Activated CD4-positive, alpha-beta T cell treated with anti-CD3 and anti-CD28 coated beads, Interleukin-2, amount 50 U/mL, for 16 hours (primary cell): ENCODE measurements around the gene MMS22L.
A peak's percentile ranks its signal among the peaks of the same experiment; 100 is the strongest.
"Not testable (repeated sequence)": the region's sequence is repeated elsewhere in the genome, so short reads cannot be mapped to it uniquely, and the experiment has no call there.

ENCODE experiments used
- DNase-seq: peaks from one replicate; pipeline ENCODE4 v3.0.0-alpha.2; 2020

MMS22L gene

DNA sequence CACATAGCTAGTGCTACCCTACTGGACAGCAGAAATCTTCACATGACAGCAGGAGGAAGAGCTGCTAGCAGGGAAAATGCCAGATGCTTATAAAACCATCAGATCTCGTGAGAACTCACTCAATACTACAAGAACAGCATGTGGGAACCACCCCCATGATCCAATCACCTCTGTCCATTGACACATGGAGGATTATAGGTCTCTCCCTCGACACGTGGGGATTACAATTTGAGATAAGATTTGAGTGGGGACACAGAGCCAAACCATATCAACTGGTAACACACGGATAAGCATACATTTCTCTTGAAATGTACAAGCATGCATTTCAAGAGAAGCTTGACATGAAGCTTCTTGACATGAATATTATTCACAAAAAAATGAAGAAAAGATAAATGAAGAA lies 64.1 kb downstream of the MMS22L start:
- DNase-seq, result no peak

DNA sequence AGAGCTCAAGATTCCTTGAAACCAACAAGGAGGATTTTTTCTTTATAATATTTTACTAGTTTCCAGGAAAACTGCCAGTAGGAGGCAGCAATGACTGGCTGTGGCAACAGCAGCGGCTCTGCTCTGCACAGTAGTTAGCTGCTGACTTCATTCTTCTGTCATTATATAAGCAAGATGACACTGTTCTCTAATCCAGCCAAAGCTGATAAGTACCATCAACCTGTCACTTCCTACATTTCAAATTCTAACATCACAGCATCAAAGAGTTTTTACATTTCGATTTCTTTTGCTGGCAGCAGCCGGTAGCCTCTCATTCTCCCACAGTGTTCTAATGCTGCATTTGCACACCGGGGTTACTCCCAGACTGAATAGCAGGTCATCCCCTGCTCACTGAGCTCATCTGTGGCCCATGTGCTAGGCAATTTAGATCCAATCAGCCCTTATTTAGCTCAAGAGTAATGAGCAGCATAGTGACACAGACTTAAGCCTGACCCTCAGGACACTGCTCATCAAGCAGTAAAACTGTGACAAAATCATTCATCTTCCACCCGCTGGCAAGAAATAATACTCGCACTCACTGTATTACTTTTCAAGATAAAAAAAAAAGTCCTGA lies 67.8 kb downstream of the MMS22L start:
- DNase-seq, result peak; percentile 24

DNA sequence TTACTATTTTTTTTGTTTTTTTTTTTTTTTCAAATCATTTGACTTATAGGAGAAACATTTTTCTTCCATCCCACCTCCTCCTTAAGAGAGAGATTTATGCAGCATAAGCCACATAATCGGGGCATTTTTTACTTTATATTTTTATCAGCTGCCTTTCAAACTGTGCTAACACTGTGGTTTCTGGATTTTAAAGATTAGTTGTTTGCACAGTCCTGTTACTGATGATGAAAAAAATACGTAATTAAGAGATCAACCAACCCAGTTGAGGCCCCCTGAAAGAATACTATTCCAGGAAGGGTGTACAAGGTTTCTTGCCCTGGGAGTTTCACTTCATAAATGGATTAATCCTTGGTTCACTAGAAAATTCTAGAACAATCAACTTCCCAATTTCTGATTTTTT lies 68.3 kb downstream of the MMS22L start:
- DNase-seq, result no peak

DNA sequence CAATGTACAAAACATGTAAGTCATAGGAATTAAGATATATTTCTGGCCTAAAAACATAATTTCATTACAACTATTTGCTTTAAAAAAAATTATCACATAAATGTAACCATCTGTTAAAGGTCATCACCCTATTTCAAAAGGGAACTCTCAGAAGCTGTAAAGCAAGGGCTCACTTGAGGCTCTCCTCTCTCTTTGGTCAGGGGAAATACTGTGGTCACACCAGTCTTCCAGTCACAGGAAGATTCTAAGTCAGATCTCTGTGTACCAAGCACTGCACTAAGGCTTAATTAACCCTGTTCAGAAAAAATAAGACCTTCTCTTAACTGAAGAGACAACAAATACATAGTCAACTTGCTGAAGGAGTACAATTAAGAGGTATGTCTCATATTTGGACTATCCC lies 75.6 kb downstream of the MMS22L start:
- no peak for DNase-seq

DNA sequence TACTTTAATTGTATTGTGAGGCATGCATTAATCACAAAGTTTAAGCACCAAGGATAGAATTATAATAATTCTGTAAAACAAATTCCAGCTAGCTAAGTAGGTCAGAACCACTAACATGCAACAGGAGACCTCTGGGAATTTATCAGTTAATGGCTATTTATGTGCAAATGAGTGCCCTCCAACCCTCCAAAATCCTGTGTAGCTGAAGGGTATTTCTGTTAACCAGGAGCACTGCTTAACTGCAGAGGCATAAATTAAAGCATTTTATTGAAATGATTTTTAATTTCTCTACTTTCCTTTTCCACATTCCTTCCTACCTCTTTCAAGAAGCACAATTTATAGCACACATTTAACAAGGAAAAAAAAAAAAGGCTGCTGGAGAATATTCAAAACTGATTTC lies 77.0 kb downstream of the MMS22L start:
- no peak for DNase-seq

DNA sequence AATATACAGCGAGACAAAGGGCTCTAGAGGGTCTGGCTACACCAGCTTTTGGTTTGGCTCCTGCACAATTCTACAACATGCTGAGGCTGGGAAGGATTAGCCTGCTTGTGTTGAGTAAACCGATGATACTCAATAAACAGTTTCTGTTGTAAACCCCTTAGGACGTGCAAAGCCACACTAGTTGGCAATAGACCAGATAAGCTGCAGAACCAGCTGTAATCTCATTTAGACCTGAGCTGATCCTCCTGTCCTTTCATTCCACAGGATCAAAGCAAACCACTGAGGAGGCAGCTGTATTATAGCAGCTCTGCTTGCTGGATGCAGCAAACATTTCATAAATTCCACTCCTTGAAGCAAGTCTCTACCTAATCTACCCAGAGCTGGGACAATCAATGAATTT lies 79.7 kb downstream of the MMS22L start:
- DNase-seq, result no peak

DNA sequence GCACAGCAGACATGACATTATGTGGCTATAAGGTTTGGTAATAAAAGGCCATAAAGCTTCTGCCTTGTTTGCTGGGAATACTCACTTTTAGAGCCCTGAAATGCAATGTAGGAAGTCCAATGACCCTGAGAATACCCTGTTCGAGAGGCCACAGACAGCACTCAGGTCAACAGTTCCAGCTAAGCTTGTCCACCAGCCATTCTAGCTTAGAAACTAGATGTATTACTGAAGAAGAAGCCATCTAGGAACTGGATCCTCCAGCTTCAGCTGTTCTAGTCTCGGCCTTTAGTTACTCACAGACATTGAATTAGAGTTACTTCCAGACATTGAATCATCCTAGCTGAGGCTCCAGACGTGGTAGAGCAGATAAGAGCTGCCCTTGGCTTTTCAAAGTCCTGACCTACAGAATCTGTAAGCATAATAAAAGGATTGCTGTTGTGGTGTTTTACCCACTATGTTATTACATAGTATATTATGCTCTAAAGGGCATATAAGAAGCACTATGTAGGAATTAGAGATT lies 84.9 kb downstream of the MMS22L start:
- DNase-seq, result no peak

DNA sequence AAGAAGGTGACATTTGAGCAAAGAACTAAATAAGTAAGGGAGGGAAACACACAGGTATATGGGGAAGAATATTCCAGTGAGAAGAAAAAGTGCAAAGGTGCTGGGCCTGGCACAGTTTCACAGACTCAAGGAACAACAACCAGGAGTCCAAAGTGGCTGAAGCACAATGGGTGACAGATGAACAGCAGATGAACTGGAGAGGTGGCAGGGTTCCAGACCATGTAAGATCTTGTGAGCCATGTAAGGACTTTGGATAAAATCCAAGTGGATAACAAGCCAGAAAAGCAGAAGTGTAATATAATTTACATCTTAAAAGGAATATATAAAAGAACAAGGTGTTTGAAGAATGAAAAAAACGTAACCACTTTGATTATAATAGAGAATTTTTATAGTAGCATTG lies 87.9 kb downstream of the MMS22L start:
- no peak for DNase-seq

DNA sequence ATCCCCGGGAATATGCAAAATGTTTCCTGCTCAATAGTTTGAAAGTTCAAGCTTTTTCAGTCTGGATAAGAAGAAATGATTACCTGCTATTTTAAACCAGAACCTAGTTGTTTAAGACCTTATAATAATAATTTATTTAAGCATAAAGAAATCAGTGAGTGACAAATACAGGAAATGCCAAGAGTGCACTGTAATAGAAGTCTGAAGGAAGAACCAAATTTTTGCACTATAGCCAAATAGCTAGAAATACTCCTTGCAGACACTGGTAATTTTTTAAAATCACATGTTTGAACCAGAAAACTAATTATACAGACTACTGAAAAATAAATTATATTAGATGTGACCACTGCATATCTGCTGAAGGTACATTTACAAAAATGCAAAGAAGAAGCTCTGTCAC lies 93.2 kb downstream of the MMS22L start:
- DNase-seq, result no peak

DNA sequence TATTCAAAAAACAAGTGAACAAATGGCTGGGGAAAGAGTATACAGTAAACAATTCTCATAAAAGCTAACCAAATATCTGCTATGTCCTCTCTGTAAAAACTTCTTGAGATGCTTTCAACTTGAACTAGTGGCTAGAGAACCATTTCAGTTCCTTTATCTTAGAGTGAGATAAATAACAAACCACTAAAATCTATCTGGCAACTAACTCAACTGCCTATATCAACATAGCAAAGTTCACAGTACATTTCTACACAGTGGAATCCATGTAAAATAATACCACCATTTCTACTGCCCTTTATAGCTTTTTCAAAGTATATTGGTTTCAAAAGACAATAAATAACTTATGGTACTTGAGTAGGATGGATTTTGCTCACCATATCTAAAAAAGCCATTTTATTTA lies 95.1 kb downstream of the MMS22L start:
- no peak for DNase-seq

DNA sequence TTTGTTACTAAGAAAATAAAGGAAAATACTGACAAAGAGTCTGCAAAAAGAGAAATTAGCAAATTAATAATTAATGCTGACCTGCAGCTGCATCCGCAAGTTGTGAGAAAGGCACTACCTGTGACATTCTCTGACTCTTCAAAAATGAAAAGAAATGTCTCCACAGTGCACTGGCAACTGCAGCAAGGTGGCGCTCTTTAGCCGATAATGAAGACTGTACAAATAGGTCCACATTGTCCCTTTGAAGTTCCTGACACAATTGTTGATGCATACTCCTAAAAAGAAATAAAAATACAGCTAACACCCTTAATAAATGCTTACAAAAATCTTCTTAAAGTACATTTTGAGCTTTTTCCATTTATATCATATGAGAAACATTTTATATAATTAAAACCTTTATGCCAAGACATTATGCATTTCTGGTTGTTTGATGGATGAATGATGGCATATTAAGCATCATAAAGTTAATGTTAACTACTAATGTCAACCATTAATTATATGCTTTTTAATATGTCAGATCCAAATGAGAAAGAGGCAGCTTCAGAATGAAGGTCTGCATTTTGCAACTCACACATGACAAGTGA lies 96.5 kb downstream of the MMS22L start:
- peak; percentile 60 for DNase-seq

DNA sequence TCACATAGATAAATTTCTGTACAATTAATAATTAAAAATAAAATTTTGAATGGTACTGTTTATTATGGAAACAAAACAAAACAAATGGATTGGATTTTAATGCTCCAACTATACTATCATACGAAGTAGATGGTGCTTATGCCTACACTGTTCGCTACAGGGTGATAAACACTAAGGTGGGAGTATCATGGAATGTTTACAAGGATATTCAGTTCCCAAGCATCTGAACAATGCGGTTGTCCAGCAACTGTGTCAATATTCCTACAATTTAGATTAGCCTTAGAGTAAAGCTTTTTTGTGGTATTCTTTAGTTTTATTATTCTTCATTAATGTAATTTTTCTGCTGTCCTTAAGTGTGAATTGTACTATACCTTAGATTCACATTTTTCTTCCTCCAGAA lies 105.1 kb downstream of the MMS22L start:
- no peak for DNase-seq

DNA sequence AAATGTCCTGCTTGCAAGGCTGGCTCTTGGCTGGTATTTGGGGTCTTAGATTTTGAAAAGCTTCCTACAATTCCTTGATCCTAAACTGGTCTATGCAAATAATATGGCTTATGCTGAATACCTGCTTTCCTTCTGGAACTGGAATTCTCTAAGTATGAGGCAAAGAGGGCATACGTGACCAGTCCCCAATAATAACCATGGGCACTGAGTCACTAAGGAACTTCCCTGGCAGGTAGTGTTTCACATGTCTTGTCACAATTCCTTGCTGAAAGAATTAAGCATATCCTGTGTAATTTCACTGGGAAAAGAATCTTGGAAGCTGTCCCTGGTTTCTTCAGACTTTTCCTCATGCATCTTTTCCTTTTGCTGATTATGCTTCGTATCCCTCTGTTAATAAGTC lies 106.5 kb downstream of the MMS22L start:
- no peak for DNase-seq

DNA sequence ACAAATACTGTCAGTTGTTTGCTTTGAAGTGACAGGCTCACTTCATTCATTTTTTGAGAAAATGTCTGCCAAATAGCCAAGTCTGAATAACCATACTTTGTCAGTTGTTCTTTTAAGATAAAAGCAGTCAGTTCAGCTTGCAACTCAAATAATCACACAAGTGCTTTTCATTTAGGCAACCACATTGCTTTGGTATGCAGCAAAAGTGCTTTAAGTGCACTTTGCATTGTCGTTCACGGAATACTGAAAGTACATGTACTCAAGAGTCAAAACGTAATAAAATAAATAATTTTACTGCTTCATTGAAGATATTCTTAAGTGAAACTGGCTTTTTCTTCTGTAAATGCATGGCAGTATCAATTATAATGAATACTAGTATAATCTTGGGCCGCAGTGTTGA lies 107.2 kb downstream of the MMS22L start:
- DNase-seq, result no peak

DNA sequence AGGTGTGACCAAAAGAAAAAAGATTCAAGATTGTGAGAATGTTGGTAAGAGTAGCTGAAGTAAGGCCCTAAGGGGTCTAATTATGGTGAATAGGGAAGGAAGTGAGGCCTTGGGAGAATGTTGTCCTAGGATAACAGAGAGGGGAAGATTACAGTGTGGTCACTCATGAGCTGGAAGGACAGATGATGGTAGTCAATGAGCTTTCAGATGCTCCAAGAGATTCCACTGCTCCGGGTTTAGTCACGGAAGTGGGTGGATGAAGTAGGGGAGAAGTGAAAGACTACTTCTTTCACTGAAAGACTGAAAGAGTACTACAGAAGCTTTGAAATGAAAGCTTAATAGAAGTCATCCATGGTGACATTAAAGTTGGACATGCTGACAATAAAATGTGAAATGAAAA lies 108.5 kb downstream of the MMS22L start:
- no peak for DNase-seq

DNA sequence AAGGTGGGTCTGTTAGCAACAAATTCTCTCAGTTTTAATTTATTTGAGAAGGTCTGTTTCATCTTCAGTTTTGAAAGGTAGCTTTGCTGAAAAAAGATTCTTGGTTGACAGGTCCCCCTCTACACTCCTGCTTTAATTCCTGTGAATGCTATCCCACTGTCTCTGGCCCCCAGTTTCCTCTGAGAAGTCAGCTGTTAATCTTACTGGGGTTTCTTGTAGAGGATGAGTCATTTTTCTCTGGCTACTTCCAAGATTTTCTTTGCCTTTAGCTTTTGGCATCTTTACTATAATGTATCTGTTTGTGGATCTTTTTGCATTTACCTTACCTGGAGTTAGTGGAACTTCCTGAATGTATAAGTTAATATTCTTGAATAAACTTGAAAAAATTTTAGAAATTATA lies 122.7 kb downstream of the MMS22L start:
- no peak for DNase-seq

DNA sequence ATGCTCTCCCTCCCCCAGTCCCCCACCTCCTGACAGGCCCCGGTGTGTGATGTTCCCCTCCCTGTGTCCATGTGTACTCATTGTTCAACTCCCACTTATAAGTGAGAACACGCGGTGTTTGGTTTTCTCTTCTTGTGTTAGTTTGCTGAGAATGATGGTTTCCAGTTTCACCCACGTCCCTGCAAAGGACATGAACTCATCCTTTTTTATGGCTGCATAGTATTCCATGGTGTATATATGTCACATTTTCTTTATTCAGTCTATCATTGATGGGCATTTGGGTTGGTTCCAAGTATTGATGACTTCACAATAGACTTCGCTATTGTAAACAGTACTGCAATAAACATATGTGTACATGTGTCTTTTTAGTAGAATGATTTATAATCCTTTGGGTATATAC lies 127.6 kb downstream of the MMS22L start:
- not testable (repeated sequence) for DNase-seq

DNA sequence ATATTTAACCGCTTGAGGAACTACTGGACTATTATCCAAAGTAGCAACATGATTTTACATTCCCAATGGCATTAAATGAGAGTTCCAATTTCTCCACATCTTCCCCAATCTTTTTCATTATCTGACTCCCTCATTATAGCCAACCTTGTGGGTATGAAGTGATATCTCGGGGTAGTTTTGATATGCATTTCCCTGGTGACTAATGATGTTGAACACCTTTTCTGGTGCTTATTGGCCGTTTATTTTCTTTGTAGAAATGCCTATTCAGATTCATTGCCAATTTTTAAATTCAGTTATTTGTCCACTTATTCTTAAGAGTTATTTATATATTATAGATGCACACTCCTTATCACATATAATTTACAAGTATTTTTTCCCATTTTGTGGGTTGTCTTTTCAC lies 129.0 kb downstream of the MMS22L start:
- DNase-seq, result no peak

DNA sequence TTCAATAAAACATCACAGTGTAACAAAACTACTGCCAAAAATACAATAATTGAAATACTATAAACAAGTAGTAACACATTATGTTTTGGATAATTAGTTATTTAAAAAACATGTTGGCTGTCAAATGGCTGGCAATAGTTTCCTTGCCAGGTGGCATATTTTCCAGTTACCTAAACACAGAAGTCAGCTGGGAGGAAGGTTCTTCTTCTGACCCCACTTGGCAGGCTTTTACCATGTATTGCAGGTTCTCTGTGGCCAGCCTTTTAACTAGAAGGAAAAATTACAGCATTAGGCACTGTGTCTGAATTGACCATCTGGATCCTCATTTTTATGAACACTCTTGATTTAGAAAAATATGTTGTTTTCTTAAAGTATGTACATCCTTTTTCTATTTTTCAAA lies 131.4 kb downstream of the MMS22L start:
- DNase-seq, result no peak

DNA sequence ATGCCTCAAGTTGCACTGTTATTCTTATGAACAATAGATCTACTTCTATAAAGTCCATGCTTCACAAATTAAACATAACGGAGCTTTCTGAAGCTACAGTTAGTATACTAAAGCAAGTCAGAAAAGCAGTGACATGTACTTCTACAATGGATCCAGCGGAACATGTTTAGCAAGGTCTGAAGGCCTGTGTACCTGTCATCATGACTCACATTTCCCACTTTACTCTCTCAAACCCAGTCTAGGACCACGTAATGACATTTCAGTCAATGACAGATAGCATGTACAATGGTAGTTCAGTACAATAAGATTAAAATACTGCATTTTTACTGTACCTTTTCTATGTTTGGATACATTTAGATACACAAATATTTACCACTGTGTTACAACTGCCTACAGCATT lies 132.1 kb downstream of the MMS22L start:
- DNase-seq, result no peak

DNA sequence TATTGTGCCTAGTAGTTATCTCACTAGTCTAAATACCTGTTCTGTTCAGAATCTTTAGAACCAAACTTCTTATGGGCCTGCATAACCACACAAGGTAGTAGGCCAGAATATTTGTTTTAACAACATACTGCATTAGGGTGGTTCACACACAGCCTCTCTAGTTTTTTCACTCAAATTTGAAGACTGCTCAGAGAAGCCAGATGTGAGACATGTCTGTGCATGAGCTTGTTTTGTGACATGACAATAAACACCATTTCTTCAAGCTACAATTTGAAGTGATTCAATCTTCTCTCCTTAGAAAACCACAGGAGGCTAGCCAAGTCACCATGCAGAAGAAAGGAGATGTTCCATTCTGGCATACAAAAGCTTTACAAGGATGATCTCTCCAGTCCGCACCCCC lies 135.6 kb downstream of the MMS22L start:
- no peak for DNase-seq

DNA sequence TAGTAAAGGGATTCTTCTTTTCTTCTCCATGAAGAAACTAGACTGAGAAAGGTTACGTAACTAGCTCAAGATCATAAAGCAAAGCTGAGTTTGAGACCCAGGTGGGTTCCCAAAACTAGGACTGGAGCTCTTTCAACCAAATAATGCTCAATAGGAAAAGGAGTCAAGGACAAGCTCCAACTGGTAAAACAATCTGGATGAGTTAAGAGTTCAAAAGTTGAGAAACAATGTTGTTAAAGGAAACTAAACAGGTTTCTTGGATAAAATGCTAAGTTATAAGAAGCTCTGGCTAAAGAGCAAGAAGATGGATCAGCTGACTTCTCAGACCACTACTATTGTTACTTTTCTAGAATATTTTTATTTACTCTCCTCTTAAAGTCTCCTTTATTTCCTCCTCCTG lies 137.3 kb downstream of the MMS22L start:
- DNase-seq, result no peak

DNA sequence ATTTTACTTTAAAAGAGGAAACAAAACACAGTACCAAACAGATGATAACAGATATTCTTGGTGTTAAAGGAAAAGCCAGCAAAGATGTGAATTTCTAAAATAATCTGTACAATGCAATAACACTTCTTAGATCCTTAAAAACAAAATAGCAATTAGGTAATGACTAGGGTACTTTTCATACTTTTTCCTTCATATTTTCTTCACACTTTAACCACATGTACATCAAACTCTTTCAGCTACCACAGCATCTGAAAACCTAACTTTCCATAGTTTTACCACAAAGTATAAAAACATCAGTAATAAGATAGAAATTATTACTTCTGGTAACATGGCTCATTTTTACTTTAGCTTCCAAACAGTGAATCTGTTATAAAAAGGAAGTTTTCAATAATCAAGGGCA lies 141.3 kb downstream of the MMS22L start:
- DNase-seq, result no peak

DNA sequence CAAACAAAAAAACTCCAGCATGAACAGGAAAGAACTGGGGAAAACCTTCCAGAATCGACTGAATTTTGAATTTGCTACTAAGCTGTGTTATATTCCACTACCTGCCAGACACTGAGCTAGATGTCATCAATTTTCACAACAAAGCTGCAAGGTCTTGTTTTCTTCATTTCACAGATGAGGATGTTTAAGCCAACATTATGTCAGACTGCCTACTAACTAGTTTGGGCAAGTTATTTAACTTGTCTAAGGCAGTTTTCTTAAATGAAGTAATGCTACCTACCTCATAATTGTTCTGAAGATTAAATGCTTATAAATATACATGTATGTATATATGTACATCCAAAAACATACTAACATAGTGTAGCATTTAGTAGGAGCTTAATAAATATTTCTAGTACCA lies 144.4 kb downstream of the MMS22L start:
- no peak for DNase-seq

DNA sequence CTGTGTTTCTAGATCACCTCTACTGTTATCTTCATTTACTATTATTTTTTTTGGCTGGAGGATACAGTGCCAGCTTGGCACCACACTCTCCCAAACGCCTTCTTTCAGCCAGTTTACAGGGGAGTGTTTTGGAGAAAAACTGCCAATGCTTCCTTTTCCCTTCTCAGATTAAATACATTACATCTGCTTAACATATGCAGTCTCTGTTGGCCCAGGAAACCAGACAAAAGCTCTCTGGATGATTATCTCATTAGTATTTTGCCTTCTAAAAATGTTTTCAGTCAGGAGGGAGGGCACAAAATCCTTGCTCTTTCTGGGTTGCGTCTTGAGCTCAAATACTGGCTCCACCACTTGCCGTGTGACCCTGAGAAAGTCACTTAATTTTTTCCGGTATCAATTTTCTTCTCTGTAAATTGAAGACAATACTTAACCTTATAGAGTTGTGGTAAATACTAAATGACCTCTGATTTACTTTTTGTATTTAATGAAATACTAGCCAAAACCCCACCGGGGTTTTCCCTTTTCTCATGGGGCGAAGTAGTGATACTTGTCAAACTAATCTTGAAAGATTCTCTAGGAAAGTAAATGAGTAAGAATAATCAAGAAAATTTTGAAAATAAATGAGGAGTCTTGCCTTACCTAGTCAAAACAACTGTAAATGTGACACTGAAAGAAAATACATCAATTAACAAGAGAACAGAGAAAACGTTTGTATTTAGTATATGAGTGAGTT lies 146.2 kb downstream of the MMS22L start:
- DNase-seq, result no peak
